Suprapubic skin (tissue), 4 donors: Measurements from ENCODE around the gene ETS2. TPM values are rescaled to one million over a fixed set of nuclear protein-coding genes. Genes with fewer than 3 reads are reported as not detected.

Experiments
- DNase-seq, 2 donors: peaks; one replicate each; pipeline ENCODE4 v3.0.0-alpha.2; 2019; ENCODE audit warnings: low spot score in 2 of 2
- H3K27ac ChIP-seq: fragments of 200-600 bp; sonication (generic); one replicate; pipeline ENCODE4 v1.5.1; 2019
- H3K27me3 ChIP-seq: fragments of 200-600 bp; sonication (generic); one replicate; pipeline ENCODE4 v1.5.1; 2019
- H3K36me3 ChIP-seq: fragments of 200-600 bp; sonication (generic); one replicate; pipeline ENCODE4 v1.5.1; 2019
- H3K4me1 ChIP-seq: fragments of 200-600 bp; sonication (generic); one replicate; pipeline ENCODE4 v1.5.1; 2019
- H3K4me3 ChIP-seq: fragments of 200-600 bp; sonication (generic); one replicate; pipeline ENCODE4 v1.5.1; 2019; ENCODE audit warnings: mild to moderate bottlenecking
- H3K9me3 ChIP-seq: fragments of 200-600 bp; sonication (generic); one replicate; pipeline ENCODE4 v1.5.1; 2019
- EP300 ChIP-seq: sonication (generic); formaldehyde crosslinking; IDR thresholded peaks from one replicate; pipeline ENCODE4 v1.6.1; 2017; ENCODE audit warnings: antibody characterized with exemption
- POLR2A ChIP-seq, 2 donors: fragments of 450-650 bp; IDR thresholded peaks; one replicate each; pipeline ENCODE4 v1.6.1; 2017; ENCODE audit warnings: antibody characterized with exemption in 2 of 2, mild to moderate bottlenecking in 2 of 2, moderate library complexity in 2 of 2
- POLR2AphosphoS5 ChIP-seq, 3 donors: sonication (generic); formaldehyde crosslinking; IDR thresholded peaks; one replicate each; pipeline ENCODE4 v1.6.1; 2017; ENCODE audit warnings: antibody characterized with exemption in 3 of 3
- WGBS: methylation state at CpG from one replicate; pipeline ENCODE4 v1.1.5; 2018; 5-methylcytosine and 5-hydroxymethylcytosine counted together
- total RNA-seq, 4 donors: library from RNA; depleted of rRNA; stranded (reverse); fragments of >200 nt; gene quantifications; one replicate each; pipeline ENCODE4 v1.1.0, GENCODE V29; 2016
- TF ChIP-seq, protein P1 (sequence below), 2 donors: fragments of 200-600 bp in 1 of 2; fragments of 450-650 bp in 1 of 2; sonication (generic) in 1 of 2; IDR thresholded peaks; one replicate each; pipeline ENCODE4 v1.5.1; 2016 to 2019; ENCODE audit warnings: antibody characterized with exemption in 2 of 2, mild to moderate bottlenecking in 1 of 2, moderate library complexity in 1 of 2

ETS2 gene
- total RNA-seq, 4 donors from 2014 or later: 198 to 510 (median 416) TPM

DNA sequence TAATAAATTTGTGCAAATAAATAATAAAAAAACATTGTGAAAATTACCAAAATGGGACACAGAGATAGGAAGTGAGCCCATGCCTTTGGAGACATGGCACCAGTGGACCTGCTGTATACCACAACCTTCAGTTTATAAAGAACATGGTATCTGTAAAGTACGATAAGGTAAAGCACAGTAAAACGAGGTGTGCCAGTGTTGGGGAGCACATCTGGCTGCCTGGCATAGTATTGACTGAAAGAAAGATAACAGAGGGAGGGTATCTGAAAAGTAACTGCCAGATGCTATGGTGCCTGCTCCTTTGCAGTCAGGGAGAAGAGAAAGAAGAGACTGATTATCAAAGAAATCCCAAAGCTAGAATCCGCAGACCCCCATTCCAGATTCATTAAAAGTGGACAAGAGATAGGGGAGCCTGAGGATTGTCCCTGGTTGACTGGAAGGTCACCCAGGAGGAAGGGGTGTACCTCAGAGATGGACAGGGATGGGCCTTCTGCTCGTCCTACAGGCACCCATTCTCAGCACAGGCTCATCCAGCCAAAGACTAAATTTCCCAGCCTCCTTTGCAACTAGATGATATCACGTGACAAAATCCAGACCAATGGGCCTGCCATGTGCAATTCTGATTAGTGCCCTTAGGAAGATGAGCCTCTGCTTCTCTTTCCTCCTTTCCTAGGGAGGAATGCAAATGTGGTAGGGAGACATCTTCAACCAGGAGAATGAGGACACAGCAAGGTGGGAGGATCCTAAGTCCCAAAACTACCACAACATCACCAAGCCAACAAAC, 12.9 kb upstream of the ETS2 start:
- 93% methylated on average over 5 of the region's 5 CpGs for whole genome bisulfite sequencing
- no peak for DNase-seq
- no peak overlapping the region for H3K4me3 ChIP-seq
- H3K36me3 ChIP-seq: no peaks in the 10 kb centered on the region
- no peak overlapping the region for H3K27ac ChIP-seq
- TF ChIP-seq POLR2A (IDR thresholded peaks at IDR 0.05) (no peak), EP300 (no peak), POLR2AphosphoS5 (IDR thresholded peaks at IDR 0.05) (no peak)
- TF ChIP-seq, protein P1, sequence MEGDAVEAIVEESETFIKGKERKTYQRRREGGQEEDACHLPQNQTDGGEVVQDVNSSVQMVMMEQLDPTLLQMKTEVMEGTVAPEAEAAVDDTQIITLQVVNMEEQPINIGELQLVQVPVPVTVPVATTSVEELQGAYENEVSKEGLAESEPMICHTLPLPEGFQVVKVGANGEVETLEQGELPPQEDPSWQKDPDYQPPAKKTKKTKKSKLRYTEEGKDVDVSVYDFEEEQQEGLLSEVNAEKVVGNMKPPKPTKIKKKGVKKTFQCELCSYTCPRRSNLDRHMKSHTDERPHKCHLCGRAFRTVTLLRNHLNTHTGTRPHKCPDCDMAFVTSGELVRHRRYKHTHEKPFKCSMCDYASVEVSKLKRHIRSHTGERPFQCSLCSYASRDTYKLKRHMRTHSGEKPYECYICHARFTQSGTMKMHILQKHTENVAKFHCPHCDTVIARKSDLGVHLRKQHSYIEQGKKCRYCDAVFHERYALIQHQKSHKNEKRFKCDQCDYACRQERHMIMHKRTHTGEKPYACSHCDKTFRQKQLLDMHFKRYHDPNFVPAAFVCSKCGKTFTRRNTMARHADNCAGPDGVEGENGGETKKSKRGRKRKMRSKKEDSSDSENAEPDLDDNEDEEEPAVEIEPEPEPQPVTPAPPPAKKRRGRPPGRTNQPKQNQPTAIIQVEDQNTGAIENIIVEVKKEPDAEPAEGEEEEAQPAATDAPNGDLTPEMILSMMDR (IDR thresholded peaks at IDR 0.05): no peak
- no peaks in the 10 kb centered on the region for H3K27me3 ChIP-seq
- H3K9me3 ChIP-seq: no peaks in the 10 kb centered on the region
- H3K4me1 ChIP-seq: peaks cover 3% of the 10 kb centered on the region

DNA sequence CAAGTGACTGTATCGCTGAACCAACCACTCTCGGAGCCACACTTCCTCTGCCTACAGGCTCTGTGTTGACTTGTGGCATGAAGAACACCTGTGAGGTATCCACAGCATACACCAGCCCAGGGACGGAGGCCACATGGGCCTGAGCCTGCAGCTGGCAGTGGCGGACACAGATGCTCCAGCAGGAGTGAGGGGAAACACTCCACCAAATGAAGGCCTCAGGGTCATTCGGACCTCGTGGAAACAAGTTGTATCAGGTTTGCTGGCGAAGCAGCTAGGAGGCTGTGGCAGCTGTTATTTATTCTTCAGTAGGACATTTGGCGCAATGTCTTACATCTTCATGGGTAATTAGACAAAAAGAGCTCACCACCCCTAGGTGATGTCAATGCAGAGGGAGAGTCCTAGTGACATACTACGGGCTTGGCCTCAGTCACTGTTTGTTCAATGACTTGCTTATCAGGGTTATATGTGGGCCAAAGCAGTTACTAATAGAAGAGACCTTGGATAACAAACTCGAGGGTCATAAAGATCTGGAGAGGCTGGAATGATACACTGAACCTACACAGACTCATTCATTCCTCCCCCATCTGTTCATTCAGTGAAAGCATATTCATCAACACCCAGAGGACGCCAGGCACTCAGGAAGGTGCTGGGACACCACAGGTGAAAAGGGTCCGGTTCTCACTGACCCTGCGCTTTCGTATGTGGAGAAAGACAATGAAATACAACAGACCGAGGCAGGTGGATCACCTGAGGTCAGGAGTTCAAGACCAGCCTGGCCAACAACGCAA, 11.6 kb upstream of the ETS2 start:
- 95% methylated on average over 15 of the region's 16 CpGs for WGBS
- Histone ChIP-seq H3K4me1 (no peaks in the 10 kb centered on the region), H3K9me3 (no peaks in the 10 kb centered on the region), H3K4me3 (no peak overlapping the region), H3K27ac (no peak overlapping the region), H3K27me3 (no peaks in the 10 kb centered on the region), H3K36me3 (no peaks in the 10 kb centered on the region)
- no peak for DNase-seq
- TF ChIP-seq POLR2AphosphoS5 (IDR thresholded peaks at IDR 0.05) (no peak), POLR2A (IDR thresholded peaks at IDR 0.05) (no peak), EP300 (no peak)
- TF ChIP-seq, protein P1 (IDR thresholded peaks at IDR 0.05): no peak

DNA sequence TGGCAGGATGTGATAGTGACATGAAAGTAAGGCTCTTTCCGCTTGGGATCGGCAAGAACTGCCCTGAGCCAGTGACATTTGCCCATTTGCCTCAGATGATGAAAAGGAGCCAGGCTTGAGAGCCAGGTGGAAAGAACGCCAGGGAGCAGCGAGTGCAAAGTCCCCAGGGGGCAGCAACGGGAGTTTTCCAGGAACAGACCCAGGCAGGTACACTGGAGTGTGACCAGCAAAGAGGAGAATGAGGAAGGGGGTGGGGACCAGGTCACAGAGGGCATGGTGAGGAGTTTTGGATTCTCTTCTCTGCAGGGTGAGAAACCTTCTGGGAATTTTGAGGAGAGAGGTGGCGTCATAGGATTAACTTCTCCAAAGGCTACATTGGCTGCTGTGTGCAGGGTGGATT, 10.8 kb upstream of the ETS2 start:
- Histone ChIP-seq H3K4me1 (no peaks in the 10 kb centered on the region), H3K36me3 (no peaks in the 10 kb centered on the region), H3K27me3 (no peaks in the 10 kb centered on the region), H3K4me3 (no peak overlapping the region), H3K27ac (no peak overlapping the region), H3K9me3 (no peaks in the 10 kb centered on the region)
- TF ChIP-seq POLR2A (IDR thresholded peaks at IDR 0.05) (no peak), EP300 (no peak), POLR2AphosphoS5 (IDR thresholded peaks at IDR 0.05) (no peak)
- TF ChIP-seq, protein P1 (IDR thresholded peaks at IDR 0.05): no peak
- DNase-seq: no peak
- WGBS: 53% methylated on average over 6 of the region's 6 CpGs

DNA sequence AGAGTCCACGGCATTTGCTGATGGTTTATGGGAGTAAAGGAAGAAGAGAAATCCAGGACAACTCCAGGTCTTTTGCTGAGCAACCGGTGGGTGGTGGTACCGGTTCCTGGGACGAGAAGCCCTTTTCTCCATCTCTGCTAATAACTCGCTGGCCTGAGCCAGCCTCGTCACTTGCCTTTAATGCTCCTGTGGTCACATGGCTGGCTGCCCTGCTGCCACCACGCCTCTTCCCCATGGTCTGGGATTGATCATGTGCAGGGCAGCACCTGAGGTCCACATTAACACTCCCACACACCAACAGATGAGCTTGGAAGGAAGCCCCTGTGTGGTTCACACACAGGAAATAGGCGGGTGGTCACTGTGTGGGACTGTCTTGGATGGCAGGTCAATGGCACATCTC, 10.3 kb upstream of the ETS2 start:
- no peak for TF ChIP-seq POLR2AphosphoS5 (IDR thresholded peaks at IDR 0.05)
- H3K4me1 ChIP-seq: no peaks in the 10 kb centered on the region
- no peak for DNase-seq
- H3K27ac ChIP-seq: no peak overlapping the region
- 88% methylated on average over 8 of the region's 8 CpGs for WGBS
- no peaks in the 10 kb centered on the region for H3K9me3 ChIP-seq
- H3K36me3 ChIP-seq: no peaks in the 10 kb centered on the region
- H3K4me3 ChIP-seq: no peak overlapping the region
- no peaks in the 10 kb centered on the region for H3K27me3 ChIP-seq

DNA sequence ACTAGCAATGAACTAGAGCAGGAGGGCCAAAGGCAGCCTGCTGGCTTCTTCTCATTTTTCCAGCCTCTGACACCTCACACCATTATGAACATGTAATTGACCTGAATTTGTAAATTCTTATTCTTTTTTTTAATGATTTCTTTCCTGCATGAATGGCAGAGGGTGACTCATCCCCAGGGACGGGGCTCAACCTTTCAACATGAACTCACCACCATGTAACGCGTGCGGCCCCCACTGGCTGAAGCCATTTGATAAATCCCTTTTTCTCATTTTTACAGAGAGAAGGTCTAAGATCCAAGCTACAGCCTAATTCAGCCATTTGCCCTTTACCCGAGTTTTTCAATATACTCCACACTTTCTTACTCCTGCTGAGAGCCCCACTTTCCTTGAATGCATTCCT, 9.3 kb upstream of the ETS2 start:
- Histone ChIP-seq H3K9me3 (no peaks in the 10 kb centered on the region), H3K27me3 (no peaks in the 10 kb centered on the region), H3K4me3 (no peak overlapping the region), H3K4me1 (no peaks in the 10 kb centered on the region), H3K27ac (no peak overlapping the region), H3K36me3 (no peaks in the 10 kb centered on the region)
- TF ChIP-seq, protein P1 (IDR thresholded peaks at IDR 0.05): no peak
- no peak for TF ChIP-seq EP300
- no peak for TF ChIP-seq POLR2A (IDR thresholded peaks at IDR 0.05)
- TF ChIP-seq POLR2AphosphoS5 (IDR thresholded peaks at IDR 0.05): no peak
- no peak for DNase-seq
- 89% methylated on average over 5 of the region's 5 CpGs for WGBS
